Measurements from ENCODE around the gene DNASE1L1.
"Not testable (repeated sequence)": the region's sequence is repeated elsewhere in the genome, so short reads cannot be mapped to it uniquely, and the experiment has no call there.

Gene DNASE1L1

GRCh38 chrX:154403858-154404257 lies 5.2 kb downstream of the DNASE1L1 start:
- no peak for DNase-seq (ENCODE audit: low read depth)

GRCh38 chrX:154403192-154403591 lies 5.9 kb downstream of the DNASE1L1 start:
- no peak for DNase-seq (ENCODE audit: low read depth)

- no peak for DNase-seq (ENCODE audit: low read depth)
Measured at GRCh38 chrX:154402622-154403127, 6.4 kb downstream of the DNASE1L1 start.

- DNase-seq (ENCODE audit: low read depth): no peak
Measured at GRCh38 chrX:154401918-154402621, 7.0 kb downstream of the DNASE1L1 start.

- no peak for DNase-seq (ENCODE audit: low read depth)
Measured at GRCh38 chrX:154401045-154401799, 7.8 kb downstream of the DNASE1L1 start.

GRCh38 chrX:154400369-154400817 lies 8.7 kb downstream of the DNASE1L1 start:
- not testable (repeated sequence) for DNase-seq (ENCODE audit: low read depth)

- no peak for DNase-seq (ENCODE audit: low read depth)
Measured at GRCh38 chrX:154399527-154400368, 9.3 kb downstream of the DNASE1L1 start.

- no peak for DNase-seq (ENCODE audit: low read depth)
Measured at GRCh38 chrX:154398668-154399526, 10.2 kb downstream of the DNASE1L1 start.

GRCh38 chrX:154397888-154398667 lies 11.0 kb downstream of the DNASE1L1 start, which contains the start of gene RPL10:
RPL10 (plus strand) TSS chrX:154398377; CDS start chrX:154398520, 143 bp downstream.
- DNase-seq (ENCODE audit: low read depth): peak; percentile 84

GRCh38 chrX:154396973-154397887 lies 11.8 kb downstream of the DNASE1L1 start:
- DNase-seq (ENCODE audit: low read depth): no peak

GRCh38 chrX:154396363-154396762 lies 12.7 kb downstream of the DNASE1L1 start:
- DNase-seq (ENCODE audit: low read depth): not testable (repeated sequence)

- not testable (repeated sequence) for DNase-seq (ENCODE audit: low read depth)
Measured at GRCh38 chrX:154389812-154390747, 19.0 kb downstream of the DNASE1L1 start.

- DNase-seq (ENCODE audit: low read depth): not testable (repeated sequence)
Measured at GRCh38 chrX:154388649-154389048, 20.4 kb downstream of the DNASE1L1 start.

- DNase-seq (ENCODE audit: low read depth): not testable (repeated sequence)
Measured at GRCh38 chrX:154388094-154388493, 21.0 kb downstream of the DNASE1L1 start.

- DNase-seq (ENCODE audit: low read depth): no peak
Measured at GRCh38 chrX:154384284-154384892, 24.7 kb downstream of the DNASE1L1 start.

GRCh38 chrX:154383359-154384283 lies 25.4 kb downstream of the DNASE1L1 start:
- no peak for DNase-seq (ENCODE audit: low read depth)

All from HS-5 (cell line).